Retinal pigment epithelial cell (primary cell): ENCODE measurements around the gene PAN2.

ENCODE experiments used
- DNase-seq: peaks from one replicate; pipeline ENCODE4 v3.0.0-alpha.2; 2010; ENCODE audit warnings: low read depth
- H3K4me3 ChIP-seq: 2 replicates; pipeline ENCODE4 v1.5.1; 2011; ENCODE audit warnings: mild to moderate bottlenecking, low read length, control low read depth, moderate library complexity
- TF ChIP-seq, protein P1 (sequence below): conservative IDR thresholded peaks from 2 replicates; pipeline ENCODE4 v1.5.1; 2011; ENCODE audit warnings: low read depth, low read length, control low read depth, inconsistent platforms

PAN2 gene

GRCh38 chr12:56317675-56318074, 16.1 kb downstream of the PAN2 start:
- H3K4me3 ChIP-seq: no peak overlapping the region
- DNase-seq: no peak
- TF ChIP-seq, protein P1, sequence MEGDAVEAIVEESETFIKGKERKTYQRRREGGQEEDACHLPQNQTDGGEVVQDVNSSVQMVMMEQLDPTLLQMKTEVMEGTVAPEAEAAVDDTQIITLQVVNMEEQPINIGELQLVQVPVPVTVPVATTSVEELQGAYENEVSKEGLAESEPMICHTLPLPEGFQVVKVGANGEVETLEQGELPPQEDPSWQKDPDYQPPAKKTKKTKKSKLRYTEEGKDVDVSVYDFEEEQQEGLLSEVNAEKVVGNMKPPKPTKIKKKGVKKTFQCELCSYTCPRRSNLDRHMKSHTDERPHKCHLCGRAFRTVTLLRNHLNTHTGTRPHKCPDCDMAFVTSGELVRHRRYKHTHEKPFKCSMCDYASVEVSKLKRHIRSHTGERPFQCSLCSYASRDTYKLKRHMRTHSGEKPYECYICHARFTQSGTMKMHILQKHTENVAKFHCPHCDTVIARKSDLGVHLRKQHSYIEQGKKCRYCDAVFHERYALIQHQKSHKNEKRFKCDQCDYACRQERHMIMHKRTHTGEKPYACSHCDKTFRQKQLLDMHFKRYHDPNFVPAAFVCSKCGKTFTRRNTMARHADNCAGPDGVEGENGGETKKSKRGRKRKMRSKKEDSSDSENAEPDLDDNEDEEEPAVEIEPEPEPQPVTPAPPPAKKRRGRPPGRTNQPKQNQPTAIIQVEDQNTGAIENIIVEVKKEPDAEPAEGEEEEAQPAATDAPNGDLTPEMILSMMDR: no peak

GRCh38 chr12:56315622-56316473, 18.0 kb downstream of the PAN2 start, which contains the start of gene CNPY2:
CNPY2 (minus strand) TSS chr12:56315988; CDS start chr12:56315217, 771 bp downstream.
- DNase-seq: peak; percentile 99
- H3K4me3 ChIP-seq: peak within 1 kb of the TSS; percentile 94

DNA sequence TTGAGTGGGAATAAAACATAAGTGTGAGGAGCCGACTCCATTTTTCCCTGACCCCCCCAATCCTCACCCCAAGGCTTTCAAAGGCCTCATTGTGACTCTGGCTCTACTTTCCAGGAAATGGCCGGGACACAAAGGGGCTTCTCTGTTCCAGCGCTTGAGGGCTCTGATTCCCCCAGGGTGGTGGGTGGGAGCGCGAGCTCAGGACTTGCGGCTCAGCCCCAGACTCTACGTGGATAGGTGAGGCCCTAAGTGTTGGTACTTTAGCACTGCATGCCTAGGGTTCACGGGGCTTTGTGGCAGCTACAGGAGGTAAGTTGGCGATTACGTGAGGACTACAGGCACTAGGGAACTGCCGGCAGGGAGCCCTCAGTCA, 18.6 kb downstream of the PAN2 start:
- TF ChIP-seq, protein P1: no peak
- peak overlapping the region; percentile 94 for H3K4me3 ChIP-seq
- DNase-seq: no peak

More at GRCh38 chr12:56315622-56316473, 18.0 kb downstream of the PAN2 start, which contains the start of gene CNPY2:
- TF ChIP-seq, protein P1: no peak

GRCh38 chr12:56311003-56311402, 22.8 kb downstream of the PAN2 start:
- TF ChIP-seq, protein P1: no peak
- H3K4me3 ChIP-seq: no peak overlapping the region
- no peak for DNase-seq

GRCh38 chr12:56308714-56309113, 25.1 kb downstream of the PAN2 start:
- DNase-seq: no peak
- no peak overlapping the region for H3K4me3 ChIP-seq
- TF ChIP-seq, protein P1: no peak

- TF ChIP-seq, protein P1: no peak
- DNase-seq: no peak
- no peak overlapping the region for H3K4me3 ChIP-seq
Measured at GRCh38 chr12:56307221-56307965, 26.4 kb downstream of the PAN2 start.
